Fibroblast of mammary gland (primary cell): ENCODE measurements around the gene WFS1.

Experiments
- DNase-seq: peaks from one replicate; pipeline ENCODE4 v3.0.0-alpha.2; 2010; ENCODE audit warnings: low read depth
- H3K4me3 ChIP-seq: 2 replicates; pipeline ENCODE4 v1.5.1; 2011; ENCODE audit warnings: low read depth, mild to moderate bottlenecking, low read length, moderate library complexity; ENCODE audit not compliant: control insufficient read depth
- TF ChIP-seq, protein P1 (sequence below): conservative IDR thresholded peaks from 2 replicates; pipeline ENCODE4 v1.5.1; 2011; ENCODE audit warnings: low read depth, low read length, inconsistent platforms; ENCODE audit not compliant: control insufficient read depth, insufficient read depth

Gene WFS1

DNA sequence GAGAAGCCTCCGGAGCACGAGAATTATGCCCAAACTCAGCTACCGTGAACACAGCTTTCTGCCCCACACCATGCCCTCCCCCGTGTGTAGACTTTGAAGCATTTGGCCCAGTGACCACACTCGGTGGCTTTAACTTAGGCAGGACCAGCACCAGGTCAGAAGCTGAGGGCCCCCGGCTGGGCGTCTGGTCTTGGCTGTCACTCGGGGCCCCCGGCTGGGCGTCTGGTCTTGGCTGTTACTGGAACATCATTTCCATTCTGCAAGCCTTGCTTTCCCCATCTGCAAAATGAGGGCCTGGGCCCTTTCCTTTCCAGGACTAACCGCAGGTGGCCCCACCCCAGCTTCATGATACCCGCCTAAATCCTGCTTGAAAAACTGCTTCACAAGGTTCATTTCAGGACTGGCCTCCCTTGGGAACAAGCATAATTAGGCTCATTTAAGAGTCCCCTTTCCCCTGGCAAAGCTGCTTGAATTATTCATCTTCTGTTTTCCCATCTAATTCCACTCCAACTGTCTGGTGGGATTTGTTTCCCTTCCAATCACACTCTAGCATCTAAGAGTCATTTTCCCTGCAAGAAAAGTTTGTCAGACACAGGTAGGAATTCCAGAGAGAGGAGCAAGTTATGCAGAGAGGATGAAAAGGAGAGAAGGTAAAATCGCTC is 82.5 kb downstream of the WFS1 start:
- no peak overlapping the region for H3K4me3 ChIP-seq
- TF ChIP-seq, protein P1, sequence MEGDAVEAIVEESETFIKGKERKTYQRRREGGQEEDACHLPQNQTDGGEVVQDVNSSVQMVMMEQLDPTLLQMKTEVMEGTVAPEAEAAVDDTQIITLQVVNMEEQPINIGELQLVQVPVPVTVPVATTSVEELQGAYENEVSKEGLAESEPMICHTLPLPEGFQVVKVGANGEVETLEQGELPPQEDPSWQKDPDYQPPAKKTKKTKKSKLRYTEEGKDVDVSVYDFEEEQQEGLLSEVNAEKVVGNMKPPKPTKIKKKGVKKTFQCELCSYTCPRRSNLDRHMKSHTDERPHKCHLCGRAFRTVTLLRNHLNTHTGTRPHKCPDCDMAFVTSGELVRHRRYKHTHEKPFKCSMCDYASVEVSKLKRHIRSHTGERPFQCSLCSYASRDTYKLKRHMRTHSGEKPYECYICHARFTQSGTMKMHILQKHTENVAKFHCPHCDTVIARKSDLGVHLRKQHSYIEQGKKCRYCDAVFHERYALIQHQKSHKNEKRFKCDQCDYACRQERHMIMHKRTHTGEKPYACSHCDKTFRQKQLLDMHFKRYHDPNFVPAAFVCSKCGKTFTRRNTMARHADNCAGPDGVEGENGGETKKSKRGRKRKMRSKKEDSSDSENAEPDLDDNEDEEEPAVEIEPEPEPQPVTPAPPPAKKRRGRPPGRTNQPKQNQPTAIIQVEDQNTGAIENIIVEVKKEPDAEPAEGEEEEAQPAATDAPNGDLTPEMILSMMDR, result no peak
- no peak for DNase-seq
